HG03342 (cell line): ENCODE results near the gene SPATS1.

Experiments used
- ATAC-seq: cut with Tn5 transposase; IDR thresholded peaks from one replicate; pipeline ENCODE4 v1.9.1; 2021; ENCODE audit warnings: mild to moderate bottlenecking, moderate library complexity; ENCODE audit not compliant: unreplicated experiment

The SPATS1 gene, protein sequence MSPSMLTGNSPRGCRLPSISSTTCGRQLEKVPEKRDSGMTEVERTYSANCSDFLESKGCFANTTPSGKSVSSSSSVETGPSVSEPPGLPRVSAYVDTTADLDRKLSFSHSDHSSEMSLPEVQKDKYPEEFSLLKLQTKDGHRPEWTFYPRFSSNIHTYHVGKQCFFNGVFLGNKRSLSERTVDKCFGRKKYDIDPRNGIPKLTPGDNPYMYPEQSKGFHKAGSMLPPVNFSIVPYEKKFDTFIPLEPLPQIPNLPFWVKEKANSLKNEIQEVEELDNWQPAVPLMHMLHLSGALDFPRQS

DNA sequence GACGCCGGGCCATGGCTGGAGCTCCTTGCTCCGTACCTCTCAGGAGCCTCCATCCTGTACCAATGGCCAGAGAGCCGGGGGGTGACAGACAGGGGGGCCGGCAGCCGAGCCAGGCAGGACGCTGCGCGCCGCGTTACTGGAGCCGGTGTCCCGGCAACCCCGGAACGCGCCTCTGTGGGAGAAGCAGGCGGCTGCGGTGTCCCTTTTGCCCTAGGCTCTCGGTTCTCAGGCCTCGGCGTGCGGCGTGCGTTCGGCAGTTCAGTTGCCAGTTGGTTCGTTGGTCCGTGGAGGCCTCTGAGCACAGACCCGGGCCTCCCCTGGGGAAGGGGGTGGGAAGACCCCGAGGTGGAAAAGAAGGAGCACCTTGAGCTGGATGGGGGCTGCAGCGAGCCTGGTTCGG is at the start of gene SPATS1:
TSS of gene SPATS1 (plus strand) at position 162 of the 400 bp plus-strand sequence. CDS start 446 bp downstream, outside the sequence.
- ATAC-seq = no peak

DNA sequence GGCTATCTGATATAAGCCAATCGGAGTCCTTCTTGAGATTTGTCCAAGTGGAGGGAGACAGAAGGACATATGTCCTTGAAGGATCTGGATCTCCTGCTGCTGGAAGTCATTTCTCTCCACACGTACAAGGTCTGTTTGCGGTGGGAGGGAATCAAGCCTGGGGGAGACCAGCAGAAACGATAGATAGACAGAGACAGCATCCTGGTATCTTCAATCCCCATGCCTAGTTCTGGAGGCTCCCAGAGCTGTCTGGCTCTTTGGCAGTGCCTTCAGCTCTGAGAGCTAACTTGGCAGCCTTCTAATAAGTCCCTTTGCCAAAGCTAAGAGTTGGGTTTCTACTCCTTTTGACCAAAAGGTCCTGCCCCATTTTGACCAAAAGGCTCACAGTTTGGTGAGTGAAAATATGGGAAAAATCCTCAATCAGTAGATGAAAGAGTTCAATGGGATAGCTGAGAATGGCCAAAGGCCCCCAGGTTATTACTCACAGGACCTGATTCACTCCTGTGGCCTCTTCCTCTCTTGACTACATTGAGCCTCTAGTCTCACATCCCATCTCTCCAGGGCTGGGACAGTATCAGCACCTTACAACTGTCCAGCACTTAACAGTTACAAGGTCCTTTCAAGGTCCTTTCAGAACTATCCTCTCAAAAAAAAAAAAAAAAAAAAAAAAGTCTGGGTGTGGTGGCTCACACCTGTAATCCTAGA is 49.6 kb upstream of the SPATS1 start:
- ATAC-seq = no peak

DNA sequence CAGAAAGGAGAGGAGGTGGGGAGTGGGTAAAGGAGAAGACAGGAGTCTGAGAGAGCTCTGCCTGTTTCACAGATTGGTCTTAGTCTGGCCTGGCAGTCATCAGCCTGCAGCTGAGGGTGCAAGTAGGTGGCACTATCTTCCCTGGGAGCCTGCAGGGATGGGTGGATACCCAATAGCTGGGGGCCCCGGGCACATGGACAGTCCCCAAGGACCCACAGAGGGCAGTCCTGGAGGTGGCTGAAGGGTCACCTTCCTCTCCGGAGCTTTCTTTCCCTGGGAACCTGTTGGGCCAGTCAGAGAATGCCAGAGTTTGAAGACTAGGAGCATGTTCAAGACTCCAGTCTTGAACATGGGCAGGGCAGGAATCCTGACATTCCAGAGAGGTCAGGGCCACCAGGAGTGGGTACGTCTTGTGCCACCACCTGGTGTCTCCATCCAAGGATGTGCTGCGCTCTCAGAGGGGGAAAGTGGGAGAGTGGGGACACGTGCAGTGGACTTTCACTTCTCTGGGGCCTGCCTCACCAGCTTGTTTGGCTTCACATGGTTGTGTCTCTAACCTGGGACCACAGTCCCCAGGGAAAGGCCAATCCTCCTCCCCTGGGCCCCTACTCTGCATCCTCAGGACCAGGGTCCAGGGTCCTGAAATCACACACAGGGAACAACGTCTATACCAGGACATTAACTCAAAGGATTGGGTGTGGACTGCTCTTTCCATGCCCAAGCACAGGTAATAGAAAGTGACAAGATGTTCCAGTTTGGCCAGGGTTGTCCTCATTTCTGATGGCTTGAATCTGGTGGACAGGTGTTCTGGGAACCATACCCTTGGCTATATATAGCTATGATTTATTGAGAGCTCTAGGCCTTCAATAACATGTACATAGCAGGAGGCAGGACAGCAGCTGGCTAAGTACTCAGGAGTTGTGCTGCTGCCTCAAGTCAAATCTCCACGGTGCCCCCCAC is 47.3 kb upstream of the SPATS1 start:
- ATAC-seq = no peak

DNA sequence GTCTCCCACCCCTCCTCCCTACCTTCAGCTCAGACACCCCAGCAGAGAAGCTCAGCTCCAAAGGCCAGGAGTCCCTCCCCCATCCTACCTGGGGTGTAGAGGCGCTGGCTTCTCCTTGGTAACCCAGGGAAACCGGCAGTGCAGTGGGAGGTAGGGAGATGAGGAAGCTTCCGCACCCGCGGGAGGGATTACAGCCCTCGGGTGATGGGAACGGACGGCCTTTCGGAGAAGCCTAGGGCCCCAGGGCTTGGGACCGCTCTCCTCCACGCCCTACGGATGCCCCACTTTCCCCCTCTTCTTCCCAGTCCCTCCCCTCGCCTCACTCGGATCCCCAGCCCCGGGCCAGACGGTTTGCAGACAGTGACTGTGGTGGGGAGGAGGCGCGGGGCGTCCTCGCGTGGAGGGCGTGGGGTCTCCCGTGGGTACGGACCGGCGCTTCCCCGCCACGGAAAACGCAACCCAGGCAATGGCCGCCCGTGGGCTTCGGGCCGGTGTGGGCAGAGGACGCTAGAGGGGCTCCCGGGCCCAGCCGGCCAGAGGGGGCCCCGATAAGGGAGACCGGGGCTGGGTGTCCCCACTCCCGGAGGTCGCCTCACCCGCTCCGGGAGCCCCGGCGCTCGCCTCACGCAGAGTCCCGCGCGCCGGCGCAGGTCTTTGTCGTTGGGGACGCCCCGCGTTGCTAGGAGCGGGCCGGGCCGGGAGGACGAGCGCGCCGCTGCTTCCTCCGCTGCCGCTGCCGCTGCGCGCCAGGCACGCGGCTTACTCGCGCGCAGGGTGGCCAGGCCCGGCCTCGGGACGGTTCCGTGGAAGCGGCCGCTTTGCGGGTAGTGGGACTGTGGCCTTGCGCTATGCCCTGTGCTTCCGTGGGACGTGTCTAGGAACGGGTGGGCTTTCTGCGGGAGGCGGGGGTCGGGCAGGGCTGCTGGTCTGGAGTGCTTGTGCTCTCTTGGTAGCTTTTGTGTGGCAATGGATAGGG is 45.1 kb upstream of the SPATS1 start:
- ATAC-seq = no peak

DNA sequence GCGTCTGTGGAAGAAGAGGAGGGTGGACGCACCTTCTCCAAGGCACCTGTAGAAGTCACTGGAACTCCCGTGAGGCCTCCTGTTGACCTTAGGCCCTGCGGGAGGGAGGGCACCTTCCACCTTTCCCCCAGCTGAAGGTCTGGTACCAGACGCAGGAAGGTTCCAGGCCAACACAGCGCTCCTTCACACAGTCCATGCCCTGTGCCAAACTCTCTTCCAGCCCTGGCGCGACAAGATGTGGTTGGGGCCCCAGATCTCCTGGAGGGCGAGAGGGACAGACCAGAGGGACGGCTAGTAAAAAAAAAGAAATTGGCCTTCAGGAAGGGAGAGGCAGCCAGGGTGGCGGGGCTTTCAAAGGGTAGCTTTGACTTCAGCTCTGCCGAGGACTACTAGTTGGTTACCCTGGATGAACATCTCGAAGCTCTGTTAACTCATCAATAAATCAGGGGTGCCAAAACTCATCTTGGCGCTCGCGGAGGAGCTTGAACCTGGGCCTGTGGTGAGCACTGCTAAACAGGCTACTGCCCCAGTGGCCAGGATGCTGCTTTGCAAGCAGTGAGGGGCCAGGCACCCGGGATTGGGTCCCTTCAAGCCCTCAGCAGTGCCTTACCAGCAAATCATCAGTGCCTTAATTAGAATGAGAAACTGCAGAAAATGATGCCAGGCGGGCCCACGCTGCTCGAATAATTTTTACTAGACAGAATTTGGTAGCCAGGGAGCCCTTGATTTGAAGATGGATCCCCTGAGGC is 44.2 kb upstream of the SPATS1 start:
- no peak for ATAC-seq

DNA sequence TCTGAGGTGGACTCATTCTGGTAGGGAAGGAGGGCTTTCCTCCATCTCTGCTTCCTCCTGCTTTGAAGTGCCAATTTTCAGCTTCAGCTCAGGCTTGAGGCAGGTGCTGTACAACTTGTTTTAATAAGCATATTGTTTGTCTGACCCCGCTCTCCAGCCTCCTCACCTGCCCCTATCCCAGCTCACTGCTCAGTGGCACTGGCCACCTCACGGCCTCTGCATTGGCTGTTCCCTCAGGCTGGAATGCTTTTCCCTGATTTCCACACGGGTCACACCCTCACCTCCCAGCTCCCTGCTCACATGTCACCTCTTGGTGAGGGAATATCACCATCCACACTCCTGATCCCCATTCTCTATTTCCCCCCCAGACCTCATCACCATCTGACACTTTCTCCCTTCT is 43.6 kb upstream of the SPATS1 start:
- no peak for ATAC-seq

DNA sequence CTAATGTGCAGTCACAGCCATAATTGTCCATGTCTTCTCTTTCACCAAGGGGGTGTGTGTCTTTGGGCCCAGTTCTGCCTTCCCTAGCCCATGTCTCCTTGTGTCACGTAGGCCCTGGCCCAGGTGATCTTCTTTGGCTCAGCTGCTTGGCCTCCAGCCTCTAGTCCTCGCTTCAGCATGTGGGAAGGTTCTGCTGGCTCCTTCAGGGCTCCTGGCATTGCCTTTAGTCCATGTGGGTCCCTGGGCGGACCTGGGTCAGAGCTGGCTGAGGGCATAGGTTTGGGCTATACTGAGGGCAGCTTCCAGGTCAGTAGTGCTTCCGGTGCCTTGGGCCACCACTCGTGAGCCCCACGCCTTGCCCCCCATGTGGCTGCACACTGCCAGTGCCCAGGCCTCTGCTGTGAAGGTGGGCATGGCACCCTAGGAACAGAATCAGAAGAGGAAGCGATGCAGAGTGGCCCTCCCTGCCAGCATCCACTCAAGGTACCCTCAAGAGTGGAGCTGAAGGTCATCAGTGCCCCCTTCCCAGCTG is 42.1 kb upstream of the SPATS1 start:
- ATAC-seq = no peak

DNA sequence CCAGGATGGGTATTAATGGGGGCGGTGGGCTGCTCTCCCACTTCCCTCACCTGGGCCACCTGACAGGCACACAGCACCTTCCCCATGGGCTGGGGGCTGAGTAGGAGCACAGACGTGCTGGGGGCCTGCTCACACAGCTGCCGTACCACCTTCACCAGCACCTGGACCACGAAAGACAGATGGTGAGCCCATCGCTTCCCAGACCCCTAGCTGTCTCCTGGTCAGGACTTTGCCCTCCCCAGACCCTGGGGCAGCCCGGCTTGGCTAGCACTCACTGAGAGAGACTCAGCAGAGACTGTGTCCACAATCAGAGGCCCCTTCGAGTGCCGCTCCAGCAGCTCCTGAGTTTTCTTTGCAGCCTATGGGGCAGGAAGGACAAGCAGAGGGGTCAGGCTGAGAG is 41.3 kb upstream of the SPATS1 start:
- ATAC-seq = no peak

DNA sequence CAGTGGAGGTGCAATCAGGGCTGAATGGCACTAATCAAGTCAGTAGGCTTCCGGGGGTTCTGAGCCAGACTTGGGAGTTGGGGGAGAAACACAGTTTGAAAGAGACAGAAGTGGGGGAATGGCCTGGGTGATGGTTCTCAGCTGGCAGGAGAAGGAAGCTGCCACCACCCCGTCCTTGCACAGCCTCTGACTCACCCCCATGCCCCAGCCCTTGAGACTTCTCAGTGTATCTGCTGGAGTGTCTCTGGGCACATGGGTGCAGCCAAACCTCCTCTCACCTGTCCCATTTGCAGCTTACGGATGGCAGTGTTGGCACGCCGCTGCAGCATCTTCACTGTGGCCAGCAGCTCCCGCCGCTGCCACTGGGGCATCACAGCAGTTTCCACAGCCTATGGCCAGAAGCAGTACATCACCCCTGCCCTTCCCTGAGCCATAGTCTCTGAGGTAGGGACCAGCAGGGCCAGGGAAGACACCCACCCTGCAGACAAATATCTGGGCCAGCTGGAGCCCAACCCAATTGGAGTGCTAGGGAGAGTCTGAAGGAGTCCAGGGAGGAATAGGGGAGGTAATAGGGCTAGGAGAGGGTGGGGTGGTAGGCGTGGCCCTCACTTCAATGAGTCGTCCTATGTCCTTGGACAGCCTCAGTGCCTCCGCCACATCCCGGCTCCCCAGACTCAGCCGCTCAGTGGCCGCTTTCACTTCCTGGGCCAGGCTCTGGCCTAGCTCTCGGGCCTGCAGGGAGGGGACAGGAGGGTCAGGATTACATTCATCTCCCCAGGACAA is 40.5 kb upstream of the SPATS1 start:
- no peak for ATAC-seq

DNA sequence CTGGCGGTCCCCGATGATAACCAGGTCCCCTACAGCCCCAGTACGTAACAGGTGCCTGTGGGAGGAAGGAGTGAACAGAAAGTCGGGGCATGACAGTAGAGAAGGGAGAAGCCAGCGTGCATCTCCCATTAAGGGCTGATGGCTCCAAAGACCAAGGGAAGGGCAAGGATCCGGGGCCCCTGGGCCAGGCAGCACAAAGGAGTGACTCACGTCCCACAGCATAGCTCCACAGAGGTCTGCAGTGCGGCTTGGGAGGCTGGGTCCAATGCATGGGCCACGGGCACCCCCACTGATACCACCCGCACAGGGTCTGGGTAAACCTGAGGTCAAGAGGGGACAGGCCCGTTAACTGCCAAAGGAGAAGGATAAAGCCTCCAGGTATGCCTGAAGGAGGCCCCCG is 39.6 kb upstream of the SPATS1 start:
- no peak for ATAC-seq

DNA sequence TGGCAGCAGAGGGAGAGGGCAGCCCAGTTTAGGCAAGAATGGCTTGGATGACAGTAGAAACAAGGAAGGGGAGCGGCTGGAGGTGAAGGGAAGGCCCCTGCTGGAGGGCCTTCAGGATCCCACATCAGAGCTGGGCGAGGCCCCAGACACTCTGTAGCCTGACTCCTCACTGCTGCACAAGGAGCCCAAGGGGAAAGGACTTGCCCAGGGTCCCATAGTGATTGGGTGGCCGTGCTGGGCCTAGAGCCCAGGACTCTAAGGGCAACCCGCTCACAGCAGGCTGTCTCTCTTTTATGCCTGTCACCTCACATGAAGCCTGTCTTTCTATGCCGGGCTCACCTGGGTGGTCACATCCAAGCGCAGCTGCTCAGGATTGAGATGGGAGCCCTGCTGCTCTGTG is 38.6 kb upstream of the SPATS1 start:
- no peak for ATAC-seq

DNA sequence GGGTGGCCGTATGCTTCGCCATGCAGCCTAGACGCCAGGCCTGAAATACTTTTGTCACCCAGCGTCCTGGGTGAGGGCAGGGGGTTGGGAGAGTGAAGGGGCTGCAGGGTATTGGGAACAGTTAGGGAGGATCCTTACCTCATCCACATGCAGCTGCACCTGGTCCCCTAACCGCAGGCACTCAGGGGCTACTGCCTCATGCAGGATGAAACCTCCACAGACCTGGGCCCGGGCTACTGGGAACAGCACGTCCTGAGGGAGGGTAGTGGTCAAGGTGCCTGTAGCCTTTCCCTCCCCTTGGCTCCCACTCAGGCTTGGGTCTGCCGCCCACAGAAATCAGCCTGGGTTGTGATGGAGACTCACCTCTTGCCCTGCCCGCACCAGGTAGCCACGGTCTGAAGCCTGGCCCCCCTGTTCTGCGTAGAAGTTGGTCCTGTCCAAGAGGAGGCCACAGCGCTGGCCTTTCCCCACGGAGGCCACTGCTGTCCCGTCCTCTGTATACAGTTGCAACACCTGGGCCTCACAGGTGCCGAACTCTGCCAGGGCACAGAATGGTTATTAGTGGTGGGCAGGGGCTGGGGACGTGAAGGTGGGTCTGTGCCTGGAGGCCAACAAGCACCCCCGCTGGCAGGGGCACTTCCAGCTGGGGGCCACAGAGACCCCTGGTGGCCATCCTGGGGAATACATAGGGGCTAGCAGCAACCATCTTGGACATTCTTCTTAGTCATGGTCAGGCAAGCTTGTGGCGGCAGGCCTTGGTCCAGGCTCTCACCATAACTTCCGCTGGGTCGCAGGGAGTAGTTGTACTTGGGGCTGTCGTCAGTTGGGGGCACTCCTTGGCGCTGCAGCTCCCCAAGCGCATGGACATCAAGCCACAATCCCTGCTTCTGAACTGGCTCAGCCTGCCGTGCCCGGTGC is 37.9 kb upstream of the SPATS1 start:
- no peak for ATAC-seq

DNA sequence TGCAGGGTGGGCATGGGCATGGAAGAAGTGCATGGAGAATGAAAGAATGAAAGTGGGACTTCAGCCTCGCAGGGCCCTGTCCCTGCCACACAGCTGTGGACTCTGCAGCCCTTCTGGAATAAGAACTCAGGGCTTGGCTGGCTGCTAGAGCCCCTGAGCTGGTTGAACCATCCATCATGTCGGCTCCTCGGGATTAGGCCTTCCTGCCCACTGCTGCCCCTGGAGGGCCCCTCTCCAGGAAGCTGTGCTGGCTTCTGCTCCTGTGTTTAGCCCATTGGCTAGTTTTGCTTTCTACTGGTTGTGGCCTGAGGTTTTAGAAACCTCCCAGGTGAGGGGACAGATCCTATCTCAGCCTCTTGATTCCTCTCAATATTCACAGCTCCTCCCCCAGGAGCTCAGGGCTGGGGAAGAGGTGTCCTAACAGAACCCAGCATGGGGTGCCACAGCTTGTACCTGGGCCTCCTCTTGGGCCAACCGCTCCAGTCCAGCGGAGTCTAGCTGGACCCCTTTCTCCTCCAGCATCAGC is 37.2 kb upstream of the SPATS1 start:
- ATAC-seq = no peak

DNA sequence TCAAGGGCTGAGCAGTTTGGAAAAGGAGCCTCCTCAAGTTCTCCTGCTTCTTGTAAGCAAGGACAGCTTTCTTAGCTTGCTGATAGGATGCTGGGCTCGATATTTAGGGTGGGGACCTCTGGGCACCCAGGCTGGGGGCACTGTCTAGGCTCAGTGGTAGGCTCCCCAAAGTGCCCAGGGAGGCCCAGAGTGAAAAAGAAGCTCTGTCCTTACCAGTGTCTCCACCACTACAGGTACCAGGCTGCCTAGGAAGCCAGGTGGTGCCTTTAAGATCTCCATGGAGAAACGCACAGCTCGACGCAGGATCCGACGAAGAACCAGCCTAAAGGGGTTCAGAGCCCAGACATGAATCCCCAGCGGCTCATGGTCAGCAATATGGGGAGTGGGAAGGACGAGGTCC is 35.7 kb upstream of the SPATS1 start:
- ATAC-seq = no peak

DNA sequence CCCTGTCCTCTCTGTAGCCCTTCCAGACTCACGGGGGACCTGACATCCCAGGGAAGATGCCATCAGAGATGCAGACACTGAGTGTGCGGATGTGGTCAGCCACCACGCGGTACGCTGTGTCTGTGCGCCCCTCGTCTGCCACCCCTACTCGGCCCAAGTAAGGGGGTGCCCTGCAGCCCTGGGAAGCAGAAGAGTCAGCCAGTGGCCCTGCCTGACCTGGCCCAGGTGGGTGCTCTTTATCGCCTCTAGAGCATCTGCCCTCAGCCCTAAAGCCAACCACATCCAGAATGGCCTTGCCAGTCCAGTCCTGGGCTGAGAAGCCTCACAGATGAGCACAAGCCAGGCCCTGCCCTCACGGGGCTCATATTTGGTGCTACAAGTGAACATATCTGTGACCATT is 35.2 kb upstream of the SPATS1 start:
- ATAC-seq = no peak

DNA sequence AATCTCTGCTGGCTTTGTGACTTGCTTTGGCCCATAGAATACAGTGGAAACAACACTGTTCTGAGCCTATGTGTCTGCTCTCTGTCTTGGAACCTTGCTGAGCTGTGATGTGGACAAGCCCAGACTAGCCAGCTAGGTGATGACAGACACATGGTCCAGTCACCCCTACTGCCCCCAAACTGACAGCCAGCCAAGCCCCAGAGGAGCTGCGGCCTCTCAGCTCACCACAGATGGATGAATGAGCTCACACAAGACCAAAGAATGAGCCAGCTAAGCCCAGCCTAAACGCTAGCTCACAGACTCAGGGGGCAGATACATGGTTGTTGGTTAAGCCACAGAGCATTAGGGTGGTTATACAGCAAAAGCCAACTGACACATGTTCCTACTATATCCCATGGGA is 33.4 kb upstream of the SPATS1 start:
- no peak for ATAC-seq

DNA sequence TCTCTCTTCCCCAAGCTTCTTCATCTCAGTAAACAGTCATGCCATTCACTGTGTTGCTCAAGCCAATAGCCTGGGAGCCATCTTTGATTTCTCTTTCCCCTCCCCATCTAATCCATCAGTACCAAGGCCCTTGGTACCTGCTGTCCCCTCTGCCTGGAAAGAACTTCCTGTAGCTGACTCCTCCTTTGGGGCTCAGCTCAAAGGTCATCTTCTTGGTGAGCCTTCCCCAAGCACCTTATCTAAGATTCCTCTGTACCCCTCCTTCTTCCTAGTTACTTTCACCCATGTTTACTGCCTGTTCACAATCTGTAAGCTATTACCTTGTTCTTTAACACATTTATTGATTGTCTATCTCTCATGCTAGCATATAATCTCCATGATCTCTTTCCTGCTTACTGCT is 32.8 kb upstream of the SPATS1 start:
- no peak for ATAC-seq
